Hepatocyte (in vitro differentiated cells): ENCODE results near the gene GOLPH3. TPM values are rescaled to one million over a fixed set of nuclear protein-coding genes. Genes with fewer than 3 reads are reported as not detected.
A peak's percentile ranks its signal among the peaks of the same experiment; 100 is the strongest.
"Not testable (repeated sequence)": the region's sequence is repeated elsewhere in the genome, so short reads cannot be mapped to it uniquely, and the experiment has no call there.

Source experiments
- DNase-seq: peaks from one replicate; pipeline ENCODE4 v3.0.0-alpha.2; 2016; ENCODE audit warnings: low spot score
- H2AFZ ChIP-seq: fragments of 200-600 bp; sonication (generic); 2 replicates; pipeline ENCODE4 v1.6.0; 2016; ENCODE audit warnings: antibody characterized with exemption, mild to moderate bottlenecking
- H3K27ac ChIP-seq: fragments of 200-600 bp; sonication (generic); 2 replicates; pipeline ENCODE4 v1.5.1; 2016; ENCODE audit warnings: mild to moderate bottlenecking
- H3K27me3 ChIP-seq: fragments of 200-600 bp; sonication (generic); 2 replicates; pipeline ENCODE4 v1.6.1; 2016
- H3K36me3 ChIP-seq: fragments of 200-600 bp; sonication (generic); replicated peaks from 2 replicates; pipeline ENCODE4 v1.5.1; 2016; ENCODE audit warnings: low read depth; ENCODE audit not compliant: insufficient read depth
- H3K4me1 ChIP-seq: fragments of 200-600 bp; sonication (generic); 2 replicates; pipeline ENCODE4 v1.5.1; 2016; ENCODE audit warnings: mild to moderate bottlenecking, moderate library complexity; ENCODE audit not compliant: insufficient read depth
- H3K4me2 ChIP-seq: fragments of 200-600 bp; sonication (generic); 2 replicates; pipeline ENCODE4 v1.6.0; 2016
- H3K4me3 ChIP-seq: fragments of 200-600 bp; sonication (generic); 2 replicates; pipeline ENCODE4 v1.5.1; 2016; ENCODE audit warnings: mild to moderate bottlenecking
- H3K79me2 ChIP-seq: fragments of 200-600 bp; sonication (generic); 2 replicates; pipeline ENCODE4 v1.6.0; 2017; ENCODE audit warnings: mild to moderate bottlenecking
- H3K9me2 ChIP-seq: fragments of 200-600 bp; sonication (generic); replicated peaks from 2 replicates; pipeline ENCODE4 v1.6.0; 2017; ENCODE audit warnings: mild to moderate bottlenecking; ENCODE audit not compliant: insufficient read depth
- H3K9me3 ChIP-seq: fragments of 200-600 bp; sonication (generic); 2 replicates; pipeline ENCODE4 v1.5.1; 2016; ENCODE audit warnings: low read depth, mild to moderate bottlenecking
- H4K20me1 ChIP-seq: fragments of 200-600 bp; sonication (generic); 2 replicates; pipeline ENCODE4 v1.6.0; 2016; ENCODE audit warnings: mild to moderate bottlenecking; ENCODE audit not compliant: insufficient read depth, poor library complexity, severe bottlenecking
- CTCF ChIP-seq: fragments of 200-600 bp; sonication (generic); IDR thresholded peaks from 2 replicates; pipeline ENCODE4 v1.5.1; 2016; ENCODE audit warnings: antibody characterized with exemption, mild to moderate bottlenecking; ENCODE audit not compliant: poor library complexity
- EZH2 ChIP-seq: fragments of 200-600 bp; sonication (generic); IDR thresholded peaks from 2 replicates; pipeline ENCODE4 v1.6.1; 2016; ENCODE audit warnings: antibody characterized with exemption, mild to moderate bottlenecking, borderline replicate concordance
- EZH2phosphoT487 ChIP-seq: fragments of 200-600 bp; sonication (generic); IDR thresholded peaks from one replicate; pipeline ENCODE4 v1.6.1; 2018; ENCODE audit warnings: antibody characterized with exemption, mild to moderate bottlenecking, low read depth, moderate library complexity; ENCODE audit not compliant: unreplicated experiment, severe bottlenecking
- WGBS: methylation state at CpG from one replicate; pipeline ENCODE4 v1.1.6; 2016; ENCODE audit warnings: low lambda C conversion rate; ENCODE audit errors: missing lambda C conversion rate; 5-methylcytosine and 5-hydroxymethylcytosine counted together
- polyA plus RNA-seq: library from polyadenylated mRNA; unstranded; fragments of >200 nt; fragmentation: Nextera tagmentation; extraction: Ambion mirVana; gene quantifications from 2 replicates; pipeline ENCODE4 v1.2.1, GENCODE V29; 2016
- total RNA-seq: library from RNA; depleted of rRNA; stranded (reverse); fragments of >200 nt; gene quantifications from 2 replicates; pipeline ENCODE4 v1.2.3, GENCODE V29; 2014

GOLPH3 gene
- total and polyA plus RNA-seq, 2 experiments from 2014 or later = 115 to 145 TPM

DNA sequence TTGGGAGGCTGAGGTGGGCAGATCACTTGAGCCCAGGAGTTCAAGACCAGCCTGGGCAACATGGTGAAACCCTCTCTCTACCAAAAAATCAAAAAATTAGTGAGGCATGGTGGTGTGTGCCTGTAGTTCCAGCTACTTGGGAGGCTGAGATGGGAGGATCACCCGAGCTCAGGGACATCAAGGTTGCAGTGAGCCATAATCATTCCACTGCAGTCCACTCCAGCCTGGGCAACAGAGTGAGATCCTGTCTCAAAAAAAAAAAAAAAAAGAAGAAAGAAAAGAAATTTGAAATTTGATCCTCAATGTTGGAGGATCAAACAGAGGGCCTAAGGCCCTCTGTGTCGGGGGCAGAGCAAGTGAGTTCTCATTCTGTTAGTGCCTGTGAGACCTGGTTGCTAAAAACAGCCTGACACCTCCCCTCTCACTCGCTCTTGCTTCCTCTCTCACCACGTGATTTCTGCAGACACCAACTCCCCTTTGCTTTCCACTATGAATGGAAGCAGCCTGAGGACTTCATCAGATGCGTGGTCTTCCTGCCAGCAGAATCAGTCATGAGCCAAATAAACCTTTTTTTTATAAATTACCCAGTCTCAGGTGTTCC is 8.4 kb upstream of the GOLPH3 start:
- H3K27me3 ChIP-seq = no peaks in the 10 kb centered on the region
- H3K27ac ChIP-seq = no peak overlapping the region
- no peaks in the 10 kb centered on the region for H3K79me2 ChIP-seq
- H3K4me1 ChIP-seq = no peaks in the 10 kb centered on the region
- no peaks in the 10 kb centered on the region for H3K9me2 ChIP-seq
- H3K9me3 ChIP-seq = no peaks in the 10 kb centered on the region
- no peaks in the 10 kb centered on the region for H4K20me1 ChIP-seq
- no peak for DNase-seq
- H3K4me2 ChIP-seq = no peak overlapping the region
- TF ChIP-seq CTCF = no peak
- no peak for TF ChIP-seq EZH2
- TF ChIP-seq EZH2phosphoT487 = no peak
- 78% methylated on average over 5 of the region's 5 CpGs for WGBS
- H3K4me3 ChIP-seq = no peak overlapping the region
- H3K36me3 ChIP-seq = no peaks in the 10 kb centered on the region
- H2AFZ ChIP-seq = no peak overlapping the region

- H4K20me1 ChIP-seq = peaks cover 47% of the 10 kb centered on the region
- DNase-seq = peak; percentile 79
- WGBS = 1% methylated on average over 55 of the region's 74 CpGs
- peak overlapping the region; percentile 84 for H3K4me2 ChIP-seq
- H3K4me1 ChIP-seq = peaks cover 27% of the 10 kb centered on the region
- no peaks in the 10 kb centered on the region for H3K36me3 ChIP-seq
- H3K4me3 ChIP-seq = peak overlapping the region; percentile 45
- no peaks in the 10 kb centered on the region for H3K9me2 ChIP-seq
- H3K79me2 ChIP-seq = peaks cover 60% of the 10 kb centered on the region
- TF ChIP-seq EZH2phosphoT487 (no peak), EZH2 (no peak), CTCF (no peak)
- peak overlapping the region; percentile 79 for H2AFZ ChIP-seq
- H3K27ac ChIP-seq = peak overlapping the region; percentile 100
- H3K9me3 ChIP-seq = no peaks in the 10 kb centered on the region
- H3K27me3 ChIP-seq = no peaks in the 10 kb centered on the region
Observed at GRCh38 chr5:32173267-32174010, 680 bp downstream of the GOLPH3 start.

GRCh38 chr5:32172923-32173266 is 1.2 kb downstream of the GOLPH3 start:
- H4K20me1 ChIP-seq = peaks cover 53% of the 10 kb centered on the region
- H3K4me1 ChIP-seq = peaks cover 27% of the 10 kb centered on the region
- TF ChIP-seq EZH2phosphoT487 (no peak), CTCF (no peak), EZH2 (no peak)
- no peaks in the 10 kb centered on the region for H3K36me3 ChIP-seq
- peak overlapping the region; percentile 84 for H3K4me2 ChIP-seq
- H3K9me2 ChIP-seq = no peaks in the 10 kb centered on the region
- H3K27ac ChIP-seq = peak overlapping the region; percentile 100
- WGBS = 0% methylated on average over 4 of the region's 4 CpGs
- DNase-seq = no peak
- peaks cover 65% of the 10 kb centered on the region for H3K79me2 ChIP-seq
- no peaks in the 10 kb centered on the region for H3K9me3 ChIP-seq
- no peaks in the 10 kb centered on the region for H3K27me3 ChIP-seq
- no peak overlapping the region for H2AFZ ChIP-seq
- H3K4me3 ChIP-seq = peak overlapping the region; percentile 45

DNA sequence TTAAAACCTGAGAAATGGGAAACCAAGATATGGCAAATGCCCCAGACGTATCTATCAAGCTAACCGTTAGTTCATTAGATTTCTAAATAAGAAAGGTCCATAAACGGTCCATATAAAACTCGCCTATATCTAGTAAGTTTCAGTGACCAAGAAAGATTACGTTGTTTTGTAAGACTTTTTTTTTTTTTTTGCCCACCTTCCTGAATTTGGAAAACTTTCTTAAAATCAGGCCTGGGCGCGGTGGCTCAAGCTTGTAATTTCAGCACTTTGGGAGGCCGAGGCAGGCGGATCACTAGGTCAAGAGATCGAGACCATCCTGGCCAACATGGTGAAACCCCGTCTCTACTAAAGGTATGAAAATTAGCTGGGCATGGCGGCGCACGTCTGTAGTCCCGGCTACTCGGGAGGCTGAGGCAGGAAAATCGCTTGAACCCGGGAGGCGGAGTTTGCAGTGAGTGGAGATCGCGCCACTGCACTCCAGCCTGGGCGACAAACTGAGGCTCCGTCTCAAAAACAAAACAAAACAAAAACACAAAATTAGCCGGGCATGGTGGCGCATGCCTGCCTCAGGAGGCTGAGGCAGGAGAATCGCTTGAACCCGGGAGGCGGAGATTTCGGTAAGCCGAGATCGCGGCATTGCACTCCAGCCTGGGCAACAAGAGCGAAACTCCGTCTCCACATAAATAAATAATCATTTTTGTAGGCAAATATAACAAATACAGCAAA is 1.8 kb downstream of the GOLPH3 start:
- H3K9me2 ChIP-seq = not testable (repeated sequence)

More for the DNA sequence above, 1.8 kb downstream of the GOLPH3 start:
- Histone ChIP-seq H3K79me2 (peaks cover 71% of the 10 kb centered on the region), H3K27ac (peak overlapping the region; percentile 100), H3K4me2 (peak overlapping the region; percentile 84), H3K4me3 (peak overlapping the region; percentile 45), H3K4me1 (peaks cover 27% of the 10 kb centered on the region), H4K20me1 (peaks cover 58% of the 10 kb centered on the region)
- H3K36me3 ChIP-seq, H2AFZ ChIP-seq, H3K27me3 ChIP-seq, DNase-seq, H3K9me3 ChIP-seq: not testable (repeated sequence)
- WGBS = 11% methylated on average over 34 of the region's 34 CpGs
